Fibroblast of peridontal ligament (primary cell): ENCODE results near the gene ADGRA1.
A peak's percentile ranks its signal among the peaks of the same experiment; 100 is the strongest.
"Not testable (repeated sequence)": the region's sequence is repeated elsewhere in the genome, so short reads cannot be mapped to it uniquely, and the experiment has no call there.

Experiments used
- DNase-seq: peaks from one replicate; pipeline ENCODE4 v3.0.0-alpha.2; 2010; ENCODE audit errors: extremely low read depth

The ADGRA1 gene

DNA sequence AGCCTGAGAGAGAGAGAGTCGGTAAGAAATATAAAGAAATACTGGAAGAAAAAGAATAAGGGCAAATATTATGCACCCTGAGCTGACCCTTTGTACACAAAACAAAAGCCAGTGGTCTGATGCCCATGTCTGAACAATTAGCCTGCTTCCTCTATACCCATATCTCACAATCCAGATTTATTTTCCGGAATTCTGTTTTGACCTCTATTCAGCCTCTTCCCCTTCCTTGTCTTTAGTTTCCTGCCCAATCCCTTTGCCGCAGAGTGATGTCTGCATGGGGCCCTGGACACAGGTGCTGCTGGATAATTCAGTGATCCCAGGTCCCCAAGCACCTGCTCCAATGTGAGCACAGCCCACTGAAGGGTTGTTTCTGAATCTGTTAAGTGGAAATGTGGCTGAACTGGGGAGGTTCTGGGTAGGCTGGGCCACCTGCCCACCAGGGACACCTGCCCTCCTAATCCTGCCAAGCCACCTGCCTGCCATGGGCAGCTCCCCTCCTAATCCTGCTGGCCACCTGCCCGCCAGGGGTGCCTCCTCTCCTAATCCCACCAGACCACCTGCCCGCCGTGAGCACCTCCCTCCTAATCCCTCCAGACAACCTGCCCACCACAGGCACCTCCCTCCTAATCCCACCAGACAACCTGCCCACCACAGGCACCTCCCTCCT, 23.0 kb downstream of the ADGRA1 start:
- DNase-seq = no peak

DNA sequence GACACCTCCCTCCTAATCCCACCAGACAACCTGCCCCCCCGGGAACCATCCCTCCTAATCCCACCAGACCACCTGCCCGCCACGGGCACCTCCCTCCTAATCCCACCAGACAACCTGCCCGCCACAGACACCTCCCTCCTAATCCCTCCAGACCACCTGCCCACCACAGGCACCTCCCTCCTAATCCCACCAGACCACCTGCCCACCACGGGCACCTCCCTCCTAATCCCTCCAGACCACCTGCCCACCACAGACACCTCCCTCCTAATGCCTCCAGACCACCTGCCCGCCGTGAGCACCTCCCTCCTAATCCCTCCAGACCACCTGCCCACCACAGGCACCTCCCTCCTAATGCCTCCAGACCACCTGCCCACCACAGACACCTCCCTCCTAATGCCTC, 23.9 kb downstream of the ADGRA1 start:
- DNase-seq = not testable (repeated sequence)

GRCh38 chr10:133113146-133113830, 25.6 kb downstream of the ADGRA1 start:
- DNase-seq = no peak

GRCh38 chr10:133113847-133114246, 26.1 kb downstream of the ADGRA1 start:
- no peak for DNase-seq

DNA sequence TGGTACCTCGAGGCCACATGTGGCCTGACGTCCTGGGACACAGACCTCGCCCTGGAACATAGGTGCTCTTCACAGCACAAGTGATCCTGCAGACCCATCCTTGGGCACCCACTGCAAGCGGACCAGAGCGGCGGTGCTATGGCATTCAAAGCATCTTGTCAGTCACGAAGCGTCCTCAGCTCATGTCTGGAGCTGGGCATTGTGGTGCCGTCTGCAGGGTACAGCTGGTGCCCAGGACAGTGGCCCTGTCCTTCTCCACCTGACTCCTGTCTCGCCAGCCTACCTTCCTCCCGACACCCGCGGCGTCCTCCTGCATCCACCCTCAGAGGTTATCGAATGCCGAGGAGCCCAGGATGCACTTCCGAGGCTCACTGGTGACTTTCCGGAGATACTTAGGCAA, 26.5 kb downstream of the ADGRA1 start:
- DNase-seq = no peak

- no peak for DNase-seq
These were observed 27.2 kb downstream of the ADGRA1 start for GRCh38 chr10:133114726-133115452.

GRCh38 chr10:133115453-133115842, 27.7 kb downstream of the ADGRA1 start:
- no peak for DNase-seq

GRCh38 chr10:133115976-133116375, 28.3 kb downstream of the ADGRA1 start:
- no peak for DNase-seq

GRCh38 chr10:133116455-133116854, 28.7 kb downstream of the ADGRA1 start:
- DNase-seq = no peak

- DNase-seq = no peak
These were observed 29.4 kb downstream of the ADGRA1 start for GRCh38 chr10:133117036-133117687.

- DNase-seq = no peak
These were observed 30.0 kb downstream of the ADGRA1 start for GRCh38 chr10:133117688-133118071.

GRCh38 chr10:133121479-133121878, 33.8 kb downstream of the ADGRA1 start:
- no peak for DNase-seq

DNA sequence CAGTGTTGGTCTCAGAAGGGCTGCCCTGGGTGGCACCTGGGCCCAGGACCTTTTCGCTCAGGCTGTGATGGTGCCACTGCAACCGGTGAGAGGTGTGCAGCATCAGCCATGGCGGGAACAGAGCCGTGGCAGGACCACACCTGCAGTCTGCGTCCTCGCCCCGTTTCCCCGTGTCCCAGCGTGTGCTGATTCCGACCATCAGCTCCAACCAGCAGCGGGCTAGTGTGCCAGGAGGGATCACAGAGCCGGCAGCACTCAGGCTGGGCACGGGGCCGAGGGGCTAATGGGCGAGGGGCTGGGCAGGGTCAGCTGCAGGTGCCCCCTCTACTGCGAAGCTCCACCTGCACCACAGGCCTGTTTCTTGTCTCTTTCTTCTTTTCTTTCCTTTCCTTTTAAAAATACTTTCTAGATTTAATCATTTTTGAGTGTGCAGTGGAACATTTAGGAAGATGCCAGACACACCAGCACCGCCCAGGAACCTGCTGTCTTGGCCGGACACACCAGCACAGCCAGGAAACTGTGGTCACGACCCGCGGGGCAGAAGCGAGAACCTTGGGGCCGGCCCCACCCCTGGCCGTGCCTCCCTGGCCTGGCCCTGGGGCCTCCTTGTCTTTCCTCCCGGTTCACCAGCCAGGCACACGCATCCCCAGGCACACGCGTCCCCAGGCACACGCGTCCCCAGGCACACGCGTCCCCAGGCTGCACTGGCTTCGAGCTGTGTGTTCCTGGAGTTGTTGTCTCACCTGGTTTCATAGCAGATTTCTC, 34.6 kb downstream of the ADGRA1 start:
- DNase-seq = no peak

GRCh38 chr10:133123050-133123745, 35.5 kb downstream of the ADGRA1 start:
- no peak for DNase-seq

DNA sequence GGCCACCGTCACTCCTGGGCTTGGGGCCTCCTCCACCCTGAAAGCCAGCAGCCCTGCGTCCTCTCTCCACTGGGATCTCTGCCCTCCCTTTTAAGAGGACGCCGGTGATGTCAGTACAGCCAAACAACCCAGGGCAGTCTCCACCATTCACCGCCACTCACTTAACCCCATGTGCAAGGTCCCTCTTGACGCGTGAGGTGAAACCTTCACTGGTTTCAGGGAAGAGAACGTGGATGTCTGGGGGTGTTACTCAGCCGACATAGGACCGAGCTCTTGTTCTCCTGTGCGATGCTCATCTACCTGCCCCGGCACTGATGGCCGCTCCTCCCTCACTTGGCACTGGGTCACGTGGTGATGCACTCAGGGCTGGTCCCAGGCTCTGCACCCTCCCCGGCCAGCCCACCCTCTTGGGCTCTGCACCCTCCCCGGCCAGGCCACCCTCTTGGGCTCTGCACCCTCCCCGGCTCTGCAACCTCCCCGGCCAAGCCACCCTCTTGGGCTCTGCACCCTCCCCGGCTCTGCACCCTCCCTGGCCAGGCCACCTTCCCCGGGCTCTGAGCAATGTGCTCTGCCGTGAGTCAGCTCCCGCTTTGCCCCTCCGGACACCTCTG, 36.1 kb downstream of the ADGRA1 start:
- no peak for DNase-seq

GRCh38 chr10:133124357-133125211, 36.9 kb downstream of the ADGRA1 start:
- peak; percentile 2 for DNase-seq

DNA sequence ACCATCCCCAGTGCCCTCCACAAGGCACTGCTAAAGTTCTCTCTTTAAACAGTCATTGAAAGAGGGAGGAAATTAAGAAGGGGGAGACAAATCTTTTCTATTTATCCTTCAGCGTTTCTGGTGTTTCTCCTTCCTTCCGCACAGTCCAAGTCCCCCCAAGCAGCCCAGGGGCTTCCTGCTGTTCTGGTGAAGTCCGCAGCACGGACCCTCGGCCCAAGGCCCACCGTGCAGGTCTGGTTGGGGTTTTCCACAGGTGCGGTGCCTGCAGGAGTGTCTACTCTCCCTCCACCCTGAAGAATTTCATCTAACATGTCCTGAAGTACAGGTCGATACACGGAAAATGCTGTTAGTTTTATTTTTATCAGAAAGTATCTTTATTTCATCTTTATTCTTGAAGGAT, 38.2 kb downstream of the ADGRA1 start:
- no peak for DNase-seq

DNA sequence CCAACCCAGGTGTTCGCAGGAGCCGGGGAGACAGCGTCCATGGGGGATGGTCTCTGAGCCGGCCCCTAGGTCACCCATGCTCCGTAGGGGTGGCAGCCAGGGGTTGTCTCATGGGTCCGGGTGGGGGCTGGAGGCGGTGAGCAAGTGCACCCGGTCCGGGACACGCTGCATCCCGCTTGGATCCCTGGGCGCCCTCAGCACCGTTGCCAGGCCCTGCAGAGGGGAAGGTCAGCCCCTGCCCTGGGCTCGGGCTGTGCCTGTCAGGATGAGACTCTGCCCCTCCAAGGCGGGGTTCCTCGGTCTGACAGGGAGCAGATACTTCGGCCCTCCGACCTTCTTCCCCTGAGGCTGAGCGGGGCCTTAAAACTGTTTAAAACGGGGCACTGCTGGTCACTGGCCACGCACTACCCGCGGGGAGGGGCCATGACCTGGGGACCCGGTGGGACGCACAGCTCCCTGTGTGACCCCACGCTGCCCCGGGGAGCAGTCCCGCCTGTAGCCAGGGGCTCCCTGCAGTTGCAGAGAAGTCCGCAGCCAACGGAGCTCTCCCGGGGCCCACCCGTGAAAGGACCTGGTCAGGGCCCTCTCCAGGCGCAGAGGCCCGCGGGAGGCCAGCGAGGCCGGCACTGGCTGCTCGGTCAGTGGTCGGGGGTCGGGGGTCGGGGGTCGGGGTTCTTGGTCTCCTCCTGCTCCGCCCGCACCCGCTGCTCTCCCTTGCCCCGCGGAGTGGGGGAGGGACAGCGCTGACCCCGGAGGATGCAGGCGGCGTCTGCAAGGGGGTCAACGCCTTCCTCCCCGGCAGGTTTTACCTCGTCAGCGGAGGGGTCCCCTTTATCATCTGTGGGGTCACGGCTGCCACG, 38.9 kb downstream of the ADGRA1 start:
- DNase-seq = no peak
